Posterior vena cava (tissue), 2 donors: Measurements from ENCODE around the gene RNF220. TPM values are rescaled to one million over a fixed set of nuclear protein-coding genes. Genes with fewer than 3 reads are reported as not detected.

ENCODE experiments used
- DNase-seq: peaks from one replicate; pipeline ENCODE4 v3.0.0-alpha.2; 2020; ENCODE audit warnings: low spot score
- intact Hi-C, 2 donors: fragments of 100-400 bp; cut with DNase I; formaldehyde crosslinking; loops; one replicate each; pipeline versions ENCODE4 v1.14.1 to v1.14.2; 2022 to 2023
- total RNA-seq, 2 donors: library from RNA; stranded (reverse); fragmentation: NEBNext Ultra II Directional; extraction: Animal tissue kit (Norgen Biotek cat#: 25700); gene quantifications; one replicate each; pipeline ENCODE4 v1.2.1, GENCODE V29; 2021
- donor health status: DM: yes; HTN: yes; CAD: no.
- donor health status: DM: yes; HTN: yes; CAD: no.

RNF220 gene
- total RNA-seq, 2 donors from 2014 or later = 46.4 to 53.6 TPM

DNA sequence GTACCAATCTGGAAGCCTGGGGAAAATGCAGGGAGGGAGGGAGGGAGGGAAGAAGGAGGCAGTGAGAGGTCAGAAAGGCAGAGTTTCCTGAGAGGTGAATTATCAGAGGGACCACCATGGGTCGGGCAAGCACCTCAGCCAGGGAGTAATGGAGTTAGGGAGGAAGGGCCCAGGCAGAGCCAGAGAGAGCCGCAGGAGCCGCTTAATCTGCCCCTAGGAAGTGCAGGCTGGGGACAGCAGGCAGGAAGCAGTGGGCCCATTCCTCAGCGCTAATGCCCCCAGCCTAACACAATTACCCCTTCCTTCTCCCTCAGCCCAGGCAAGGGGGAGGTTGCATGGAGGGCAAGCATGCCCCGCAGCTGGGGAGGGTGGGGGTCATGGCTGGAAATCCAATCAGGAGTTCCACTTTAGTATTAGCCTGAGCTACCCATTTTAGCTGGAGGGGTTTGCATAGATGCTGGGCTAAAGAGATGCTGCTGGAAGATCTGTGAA is 160.2 kb downstream of the RNF220 start:
- no peak for DNase-seq
- intact Hi-C loops = no loop called here

DNA sequence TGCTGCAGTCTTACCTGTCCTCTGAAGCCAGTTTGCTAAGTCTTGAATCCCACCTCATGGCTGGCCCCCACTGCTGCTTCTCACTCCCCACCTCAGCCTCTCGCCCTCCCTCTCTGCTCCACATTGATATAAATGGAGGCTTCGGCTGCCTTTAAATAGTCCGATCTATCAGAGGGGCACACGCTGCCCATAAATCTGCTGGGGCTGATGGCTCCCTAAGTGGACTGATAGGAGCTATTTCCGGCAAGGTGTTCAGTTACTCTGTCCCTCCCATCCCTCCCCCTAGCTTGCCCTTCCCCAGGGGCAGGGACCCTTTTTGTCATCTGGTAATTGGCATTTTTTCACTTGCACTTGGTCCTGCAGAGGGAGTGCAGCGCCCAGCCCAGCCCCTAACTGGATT is 160.8 kb downstream of the RNF220 start:
- no peak for DNase-seq
- intact Hi-C loops = no loop called here

- intact Hi-C loops = no loop called here
- no peak for DNase-seq
These were observed 161.4 kb downstream of the RNF220 start for GRCh38 chr1:44566281-44567046.

- intact Hi-C loops = no loop called here
- no peak for DNase-seq
These were observed 163.3 kb downstream of the RNF220 start for GRCh38 chr1:44568128-44568900.

DNA sequence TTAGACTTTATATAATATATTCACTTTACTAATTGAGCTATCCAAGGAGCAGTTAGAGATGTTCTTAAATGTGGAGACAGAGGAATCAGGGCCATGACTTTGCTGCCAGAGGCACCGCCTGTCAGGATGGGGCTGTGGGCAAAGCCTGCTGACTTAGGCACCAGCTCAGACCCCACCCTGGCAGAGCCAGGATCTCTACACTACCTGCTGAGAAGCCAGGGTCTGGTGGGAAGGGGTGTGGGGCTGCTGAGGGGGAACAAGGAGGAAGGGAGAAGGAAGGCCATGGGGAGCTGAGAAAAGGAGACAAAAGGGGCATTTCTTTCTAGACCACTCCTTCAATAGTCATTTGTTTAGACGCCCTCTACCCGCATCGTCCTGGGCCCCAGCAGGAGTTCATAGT is 164.4 kb downstream of the RNF220 start:
- no peak for DNase-seq
- intact Hi-C loops = no loop called here

- DNase-seq = no peak
- intact Hi-C loops = no loop called here
These were observed 166.9 kb downstream of the RNF220 start for GRCh38 chr1:44571712-44572571.

DNA sequence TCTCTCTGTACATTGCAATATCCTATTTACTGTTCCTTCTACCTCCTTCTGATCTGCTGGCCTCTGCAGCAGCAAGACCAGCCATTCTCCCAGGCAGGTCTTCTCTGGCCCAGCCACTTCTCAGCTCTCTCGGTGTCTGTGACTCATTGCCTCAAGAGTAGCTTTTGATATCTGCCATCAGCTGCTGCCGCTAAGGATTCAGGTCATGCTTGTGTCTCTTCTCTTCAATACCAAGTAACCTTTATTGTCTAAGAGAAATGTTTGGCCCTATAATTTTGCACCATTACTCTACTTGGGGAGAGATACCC is 167.5 kb downstream of the RNF220 start:
- no peak for DNase-seq
- intact Hi-C loops = no loop called here

DNA sequence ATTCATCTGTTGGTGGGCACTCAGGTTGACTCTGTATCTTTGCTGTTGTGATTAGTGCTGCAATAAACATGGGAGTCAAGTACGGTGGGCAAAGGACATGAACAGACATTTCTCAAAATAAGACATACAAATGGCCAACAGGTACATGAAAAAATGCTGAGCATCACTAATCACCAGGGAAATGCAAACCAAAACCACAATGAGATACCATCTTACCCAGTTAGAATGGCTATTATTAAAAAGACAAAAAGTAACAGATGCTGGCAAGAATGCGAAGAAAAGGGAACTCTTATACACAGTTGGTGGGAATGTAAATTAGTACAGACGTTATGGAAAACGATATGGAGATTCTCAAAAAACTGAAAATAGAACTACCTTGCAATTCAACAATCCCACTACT is 170.3 kb downstream of the RNF220 start:
- no peak for DNase-seq
- intact Hi-C loops = no loop called here

- peak; percentile 53 for DNase-seq
- intact Hi-C loops = no loop called here
These were observed 171.5 kb downstream of the RNF220 start for GRCh38 chr1:44576456-44577150.

- no peak for DNase-seq
- intact Hi-C loops = no loop called here
These were observed 176.2 kb downstream of the RNF220 start for GRCh38 chr1:44581205-44581604.

- no peak for DNase-seq
- intact Hi-C loops = no loop called here
These were observed 179.1 kb downstream of the RNF220 start for GRCh38 chr1:44584167-44584566.

- intact Hi-C loops = no loop called here
These were observed 180.4 kb downstream of the RNF220 start for GRCh38 chr1:44585315-44585920.

DNA sequence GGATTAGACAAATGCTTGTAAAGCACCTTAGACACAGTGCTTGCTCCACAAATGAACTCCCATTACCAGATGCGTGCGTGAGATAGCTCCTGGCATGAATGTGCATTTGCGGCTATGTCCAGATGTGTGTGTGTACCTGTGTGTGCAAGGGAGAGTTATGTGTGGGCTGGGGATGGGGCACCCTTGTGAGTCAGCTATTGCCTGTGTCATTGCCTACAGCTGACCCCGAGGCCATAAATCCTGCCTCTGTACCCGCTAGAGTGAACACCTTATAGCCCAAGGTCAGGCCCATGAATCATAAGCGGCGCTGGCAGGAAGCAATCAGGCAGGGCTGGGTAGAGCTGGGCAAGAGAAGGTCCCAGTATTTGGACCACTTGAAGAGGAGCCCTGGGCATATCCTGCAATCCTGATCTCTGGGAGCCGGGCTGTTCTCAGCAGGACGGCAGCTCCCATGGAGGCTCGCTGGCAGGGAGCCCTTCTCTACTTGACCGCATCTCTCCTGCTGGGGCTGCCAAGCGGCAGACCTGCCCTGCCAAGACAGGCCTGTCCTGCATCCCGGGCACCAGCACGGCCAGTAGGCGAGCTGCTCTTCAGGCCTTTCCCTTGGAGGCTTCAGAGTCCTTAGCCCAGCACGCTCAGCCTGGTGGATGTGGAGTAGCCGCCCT is 182.9 kb downstream of the RNF220 start:
- intact Hi-C loops = loop anchor here in 1 of 2 donors (1.0 kb wide), 1 partner anchor 367 kb away; no protein-coding TSS in a partner anchor
- peak; percentile 74 for DNase-seq

More at GRCh38 chr1:44585315-44585920, 180.4 kb downstream of the RNF220 start:
- DNase-seq = peak; percentile 0

DNA sequence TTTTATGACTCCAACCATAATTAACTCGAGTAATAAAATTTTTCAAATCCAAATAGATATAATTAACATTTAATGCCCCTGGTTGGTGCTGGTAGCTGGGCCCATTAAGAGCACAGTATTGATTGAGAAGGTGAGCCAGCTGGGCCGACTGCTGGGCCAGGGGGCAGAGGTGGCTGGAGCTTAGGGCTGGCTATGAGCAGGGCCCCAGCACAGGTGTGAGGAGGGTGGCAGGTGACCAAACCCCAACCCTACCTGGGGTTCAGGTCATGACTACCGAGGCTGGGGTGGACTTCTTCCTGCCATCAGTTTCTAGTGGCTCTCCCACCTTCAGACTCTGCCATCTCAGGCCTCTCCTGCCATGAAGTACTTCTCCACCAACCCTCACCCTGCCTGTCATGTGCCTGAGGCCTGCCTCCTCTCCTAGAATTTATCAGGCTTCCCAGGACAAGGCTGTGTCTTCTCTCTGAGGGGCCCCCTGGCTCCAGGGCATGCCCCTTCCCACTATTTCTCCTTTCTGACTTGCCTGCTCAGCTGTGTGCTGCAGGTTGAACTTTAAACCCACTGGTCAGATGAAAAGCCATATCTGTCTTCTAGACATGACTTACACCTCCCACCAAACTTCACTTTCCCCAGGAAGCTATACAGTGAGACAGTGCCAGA is 183.6 kb downstream of the RNF220 start:
- intact Hi-C loops = loop anchor here in 1 of 2 donors (1.0 kb wide), 1 partner anchor 367 kb away; no protein-coding TSS in a partner anchor
- DNase-seq = peak; percentile 34

DNA sequence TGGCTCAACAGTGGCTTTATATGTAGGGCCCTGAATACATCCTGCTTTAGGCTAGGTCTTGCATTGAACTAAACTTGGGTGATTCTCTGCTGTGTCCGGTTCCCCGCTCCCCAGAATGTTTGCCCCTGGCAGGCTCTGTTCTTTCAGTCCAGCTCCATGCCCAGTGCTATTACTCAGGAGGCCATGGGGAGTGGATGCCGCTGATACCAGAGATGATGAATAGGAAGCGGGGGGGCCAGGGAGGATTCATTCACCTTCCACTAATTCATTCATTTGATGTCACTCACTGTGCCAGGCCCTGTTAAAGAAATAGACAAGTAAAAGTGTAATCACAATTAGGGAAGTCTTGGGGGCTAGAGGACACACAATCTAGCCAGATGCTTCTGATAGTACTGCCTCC is 185.4 kb downstream of the RNF220 start:
- intact Hi-C loops = loop anchor here (5.0 to 10.0 kb wide), 3 partner anchors 216 to 1158 kb away; partner anchors contain the start of gene DMAP1 (in 1 of the 2)
- DNase-seq = peak; percentile 11

- intact Hi-C loops = loop anchor here (5.0 to 10.0 kb wide), 3 partner anchors 217 to 1159 kb away; partner anchors contain the start of gene DMAP1 (in 1 of the 2)
- DNase-seq = peak; percentile 5
These were observed 186.3 kb downstream of the RNF220 start for GRCh38 chr1:44591381-44591780.
